HG03135 (cell line): Measurements from ENCODE around the gene PLXNC1.

Source experiments
- ATAC-seq: cut with Tn5 transposase; IDR thresholded peaks from one replicate; pipeline ENCODE4 v1.9.1; 2021; ENCODE audit warnings: mild to moderate bottlenecking, moderate library complexity; ENCODE audit not compliant: unreplicated experiment

PLXNC1 gene

GRCh38 chr12:94133964-94134795 lies 14.2 kb upstream of the PLXNC1 start:
- ATAC-seq: no peak

GRCh38 chr12:94135896-94136295 lies 12.5 kb upstream of the PLXNC1 start:
- ATAC-seq: no peak

GRCh38 chr12:94139816-94140215 lies 8.6 kb upstream of the PLXNC1 start:
- ATAC-seq: no peak

- ATAC-seq: no peak
Observed at GRCh38 chr12:94140556-94140955, 7.8 kb upstream of the PLXNC1 start.

- ATAC-seq: no peak
Observed at GRCh38 chr12:94141004-94141764, 7.2 kb upstream of the PLXNC1 start.

- ATAC-seq: no peak
Observed at GRCh38 chr12:94141892-94142291, 6.5 kb upstream of the PLXNC1 start.

GRCh38 chr12:94143438-94143837 lies 4.9 kb upstream of the PLXNC1 start:
- no peak for ATAC-seq

GRCh38 chr12:94143951-94144350 lies 4.4 kb upstream of the PLXNC1 start:
- ATAC-seq: no peak

- ATAC-seq: no peak
Observed at GRCh38 chr12:94144781-94145180, 3.6 kb upstream of the PLXNC1 start.

- ATAC-seq: no peak
Observed at GRCh38 chr12:94145191-94145983, 3.0 kb upstream of the PLXNC1 start.

- no peak for ATAC-seq
Observed at GRCh38 chr12:94146166-94146936, 2.0 kb upstream of the PLXNC1 start.

GRCh38 chr12:94147387-94147990 lies 888 bp upstream of the PLXNC1 start:
- ATAC-seq: no peak

- ATAC-seq: peak; percentile 24
Observed at GRCh38 chr12:94148739-94149118, 352 bp downstream of the PLXNC1 start.

- ATAC-seq: peak; percentile 27
Observed at GRCh38 chr12:94149119-94149780, 873 bp downstream of the PLXNC1 start.

GRCh38 chr12:94149781-94150239 lies 1.4 kb downstream of the PLXNC1 start:
- ATAC-seq: peak; percentile 4

- ATAC-seq: no peak
Observed at GRCh38 chr12:94150240-94151121, 2.1 kb downstream of the PLXNC1 start.

GRCh38 chr12:94151582-94151981 lies 3.2 kb downstream of the PLXNC1 start:
- no peak for ATAC-seq

GRCh38 chr12:94152292-94153078 lies 4.1 kb downstream of the PLXNC1 start:
- ATAC-seq: no peak
